HG03025 (cell line): ENCODE results near the gene ZNF467.

Experiments
- ATAC-seq: cut with Tn5 transposase; IDR thresholded peaks from one replicate; pipeline ENCODE4 v1.9.1; 2021; ENCODE audit warnings: mild to moderate bottlenecking, moderate library complexity; ENCODE audit not compliant: unreplicated experiment, low FRiP score

Gene ZNF467

GRCh38 chr7:149752646-149753045 lies 20.7 kb downstream of the ZNF467 start:
- ATAC-seq, result no peak

- no peak for ATAC-seq
Observed at GRCh38 chr7:149751043-149751775, 22.2 kb downstream of the ZNF467 start.

DNA sequence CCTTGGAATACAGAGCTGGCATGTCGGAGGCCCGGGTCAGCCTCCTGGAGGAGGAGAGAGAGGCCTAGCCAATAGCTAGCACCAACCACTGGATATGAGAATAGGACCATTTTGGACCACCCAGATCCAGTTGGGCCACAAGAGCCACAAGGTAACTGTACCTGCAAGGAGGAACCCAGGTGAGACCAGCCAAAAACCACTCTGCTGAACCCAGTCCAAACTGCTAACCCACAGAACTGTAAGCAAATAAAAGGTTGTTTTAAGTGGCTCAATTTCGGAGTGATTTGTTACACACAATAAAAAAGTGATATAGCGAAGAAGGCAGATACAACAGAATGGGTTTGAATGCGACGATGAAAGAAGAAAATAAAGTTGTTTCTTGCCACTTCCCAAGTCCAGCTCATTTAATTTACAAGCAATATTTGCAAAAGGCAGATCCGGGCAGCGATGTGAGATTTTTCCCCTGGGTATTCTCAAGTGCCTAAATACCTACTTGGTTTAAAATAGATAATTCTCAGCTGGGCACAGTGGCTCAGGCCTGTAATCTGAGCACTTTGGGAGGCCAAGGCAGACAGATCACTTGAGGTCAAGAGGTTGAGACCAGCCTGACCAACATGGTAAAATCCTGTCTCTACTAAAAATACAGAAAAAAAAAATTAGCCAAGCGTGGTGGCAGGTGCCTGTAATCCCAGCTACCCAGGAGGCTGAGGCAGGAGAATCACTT lies 23.1 kb downstream of the ZNF467 start:
- no peak for ATAC-seq

GRCh38 chr7:149748076-149748874 lies 25.1 kb downstream of the ZNF467 start:
- ATAC-seq, result no peak

- no peak for ATAC-seq
Observed at GRCh38 chr7:149743476-149744255, 29.7 kb downstream of the ZNF467 start.

- peak; percentile 74 for ATAC-seq
Observed at GRCh38 chr7:149742075-149742701, 31.2 kb downstream of the ZNF467 start.

DNA sequence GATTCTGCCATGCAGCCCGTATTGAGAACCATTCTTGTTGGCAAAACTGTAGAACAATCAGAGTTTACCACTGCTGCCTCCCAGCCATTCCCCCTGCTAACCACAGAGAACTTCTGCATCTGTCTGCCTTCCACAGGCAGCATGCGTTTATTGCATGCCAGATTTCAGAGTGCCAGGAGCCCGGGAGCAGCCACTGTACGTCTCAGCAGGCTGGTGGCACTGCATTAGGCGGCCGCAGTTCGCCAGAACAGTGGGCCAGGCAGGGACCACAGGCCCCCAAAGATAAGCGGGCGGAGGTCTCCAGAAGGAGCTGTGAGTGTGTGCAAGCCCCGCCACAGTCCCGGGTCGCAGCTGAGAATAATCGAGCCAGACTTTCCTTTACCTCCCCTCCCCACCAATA lies 31.8 kb downstream of the ZNF467 start:
- no peak for ATAC-seq

DNA sequence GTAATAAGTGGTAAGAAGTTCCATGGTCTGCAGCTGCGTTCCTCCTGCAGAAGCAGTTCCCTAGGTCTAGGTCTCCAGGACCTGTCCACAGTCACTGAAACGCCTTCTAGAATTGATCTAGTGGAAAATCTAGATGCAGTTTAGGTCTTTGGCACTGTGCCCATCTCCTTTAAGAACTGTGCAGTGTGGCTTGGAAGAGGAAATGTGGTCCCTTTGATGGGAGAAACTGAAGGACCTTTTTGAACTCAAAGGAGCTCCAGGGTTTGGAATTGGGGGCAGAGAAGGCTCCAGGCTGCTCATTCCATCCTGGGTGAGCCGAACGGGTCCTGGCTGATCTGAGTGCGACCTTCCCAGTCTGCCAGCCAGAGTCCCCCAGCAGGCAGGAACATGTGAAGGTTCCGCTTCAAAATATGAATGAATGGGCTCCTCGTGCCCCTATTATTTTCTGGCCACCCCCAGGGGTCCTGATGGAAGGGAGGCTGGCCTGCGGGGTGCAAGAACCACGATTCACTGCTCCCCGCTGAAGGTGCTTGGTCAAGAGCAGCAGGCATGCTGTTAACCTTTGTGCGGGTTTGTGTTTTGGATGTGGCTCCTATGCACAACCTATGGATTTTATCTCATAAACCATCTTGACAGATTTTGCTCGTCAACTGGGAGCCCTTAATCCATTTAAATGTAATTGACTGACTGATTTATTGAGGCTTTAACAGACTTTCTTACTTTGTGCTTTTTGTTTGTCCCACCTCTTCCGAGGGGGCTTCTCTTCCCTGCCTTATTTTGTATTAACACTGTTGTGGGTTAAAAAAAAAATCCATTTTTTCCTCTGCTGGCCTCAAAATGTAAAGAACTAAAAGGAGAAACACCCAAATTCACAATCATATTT lies 36.7 kb downstream of the ZNF467 start:
- no peak for ATAC-seq

DNA sequence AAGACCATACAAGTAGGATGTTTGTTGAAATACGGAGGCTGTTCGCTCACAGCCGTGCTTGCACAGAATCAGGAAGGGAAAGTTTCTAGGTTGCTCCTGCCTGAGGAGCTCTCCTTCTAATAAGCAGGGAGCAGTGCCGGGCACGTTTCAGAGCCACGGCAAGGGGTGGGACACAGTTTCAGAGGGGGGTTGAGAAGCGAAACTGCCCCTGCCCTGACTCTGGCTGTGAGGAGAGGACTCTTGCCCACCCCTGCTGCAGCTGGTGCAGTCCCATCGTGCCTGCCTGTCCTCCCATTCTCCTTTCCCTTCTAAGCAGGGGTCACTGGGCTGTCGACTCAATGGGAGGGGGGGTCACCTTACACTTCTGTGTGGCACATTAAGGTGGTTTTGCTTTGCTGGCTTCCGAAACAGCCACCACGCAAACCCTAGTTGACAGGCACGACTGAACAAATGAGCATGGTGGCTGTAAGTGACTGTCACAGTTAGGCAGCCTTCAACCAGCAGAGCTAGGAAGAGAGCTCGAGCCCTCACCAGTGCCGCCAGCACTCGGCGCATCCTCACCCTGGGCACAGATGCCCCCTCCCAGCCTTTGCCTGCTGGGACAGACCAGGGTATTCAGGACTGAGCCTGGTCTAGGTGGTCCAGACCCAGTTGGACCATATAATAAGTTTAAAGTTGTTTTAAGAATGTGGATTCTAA lies 37.5 kb downstream of the ZNF467 start:
- ATAC-seq, result no peak

DNA sequence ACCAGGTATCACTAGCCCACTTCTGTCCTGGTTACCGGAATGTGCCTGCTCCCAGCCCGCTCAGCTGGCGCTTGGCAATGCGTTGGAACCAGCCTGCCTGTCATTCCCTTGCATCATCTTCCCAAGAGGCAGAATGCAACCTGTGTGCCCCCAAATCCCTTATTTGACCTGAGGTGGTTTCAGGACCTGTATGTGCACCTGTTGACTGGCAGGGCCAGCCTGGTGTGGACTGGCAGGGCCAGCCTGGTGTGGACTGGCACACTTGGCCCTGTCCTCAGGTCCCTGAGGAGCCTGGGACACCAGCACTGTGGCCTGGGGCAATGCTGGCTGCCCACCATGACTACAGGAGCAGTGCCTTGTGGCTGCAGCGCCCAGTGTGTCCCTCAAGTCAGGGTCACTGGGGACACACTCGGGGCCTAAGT lies 38.2 kb downstream of the ZNF467 start:
- no peak for ATAC-seq

GRCh38 chr7:149734791-149735075 lies 38.7 kb downstream of the ZNF467 start:
- no peak for ATAC-seq

DNA sequence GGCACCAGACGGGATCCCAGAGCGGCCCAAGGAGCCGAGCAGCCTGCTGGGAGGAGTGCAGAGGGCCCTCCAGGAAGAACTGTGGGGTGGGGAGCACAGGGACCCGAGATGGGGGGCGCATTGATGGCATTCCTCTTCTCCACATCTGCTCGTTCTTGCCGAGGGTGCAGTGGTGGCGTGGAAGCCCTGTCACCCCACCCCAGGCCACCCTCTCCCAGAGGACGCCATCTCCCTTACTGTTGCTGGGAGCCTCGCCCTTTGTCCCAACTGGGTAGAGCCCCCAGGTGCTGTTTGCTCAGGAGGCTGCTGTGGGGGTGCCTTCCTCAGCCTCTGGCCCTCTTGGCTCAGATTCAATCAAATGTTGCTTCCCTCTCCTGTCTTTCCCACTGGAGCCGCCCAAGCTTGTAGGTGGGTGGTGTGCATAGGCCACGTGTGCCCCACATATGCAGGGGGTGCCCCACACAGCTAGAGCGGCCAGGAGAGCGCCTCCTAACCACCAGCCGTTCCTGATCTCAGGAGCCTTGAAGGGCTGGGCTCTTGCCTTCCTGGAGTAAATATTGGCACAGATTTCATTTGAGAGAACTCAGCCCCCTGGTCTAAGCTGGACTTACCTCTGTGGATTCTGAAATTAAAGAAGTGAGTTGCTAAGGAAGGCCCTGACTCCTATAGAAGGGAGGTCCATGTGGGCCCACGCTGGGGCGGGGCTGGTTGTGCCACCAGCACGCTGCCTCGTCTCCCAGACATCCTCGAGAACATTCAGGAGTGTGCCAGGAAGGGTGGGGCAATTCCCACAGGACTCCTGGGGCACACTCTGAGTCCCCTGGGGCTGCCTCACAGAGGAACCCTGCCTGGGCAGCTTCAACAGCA lies 39.2 kb downstream of the ZNF467 start:
- ATAC-seq, result no peak

DNA sequence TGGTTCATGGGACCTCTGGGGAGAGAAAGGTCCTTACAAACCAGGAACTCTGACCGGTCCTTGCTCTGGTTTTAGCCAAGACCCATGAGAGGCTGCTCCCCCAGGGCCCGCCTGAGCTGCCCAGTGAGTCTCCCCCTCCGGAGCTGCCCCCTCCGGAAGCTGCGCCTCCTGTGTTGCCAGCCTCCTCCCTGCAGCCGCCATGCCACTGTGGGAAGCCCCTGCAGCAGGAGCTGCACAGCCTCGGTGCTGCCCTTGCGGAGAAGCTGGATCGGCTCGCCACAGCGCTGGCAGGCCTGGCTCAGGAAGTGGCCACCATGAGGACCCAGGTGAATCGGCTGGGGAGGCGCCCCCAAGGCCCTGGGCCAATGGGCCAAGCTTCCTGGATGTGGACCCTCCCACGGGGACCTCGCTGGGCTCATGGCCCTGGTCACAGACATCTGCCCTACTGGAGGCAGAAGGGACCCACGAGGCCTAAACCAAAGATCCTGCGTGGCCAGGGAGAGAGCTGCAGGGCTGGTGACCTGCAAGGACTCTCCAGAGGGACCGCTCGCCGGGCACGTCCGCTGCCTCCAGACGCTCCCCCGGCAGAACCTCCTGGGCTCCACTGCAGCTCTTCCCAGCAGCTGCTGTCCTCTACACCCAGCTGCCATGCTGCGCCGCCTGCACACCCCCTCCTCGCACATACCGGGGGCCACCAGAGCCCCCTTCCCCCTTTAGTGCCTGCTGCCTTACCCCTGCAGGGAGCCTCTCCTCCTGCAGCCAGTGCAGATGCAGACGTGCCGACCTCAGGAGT lies 40.1 kb downstream of the ZNF467 start:
- no peak for ATAC-seq

GRCh38 chr7:149732611-149733010 lies 40.8 kb downstream of the ZNF467 start:
- ATAC-seq, result no peak

DNA sequence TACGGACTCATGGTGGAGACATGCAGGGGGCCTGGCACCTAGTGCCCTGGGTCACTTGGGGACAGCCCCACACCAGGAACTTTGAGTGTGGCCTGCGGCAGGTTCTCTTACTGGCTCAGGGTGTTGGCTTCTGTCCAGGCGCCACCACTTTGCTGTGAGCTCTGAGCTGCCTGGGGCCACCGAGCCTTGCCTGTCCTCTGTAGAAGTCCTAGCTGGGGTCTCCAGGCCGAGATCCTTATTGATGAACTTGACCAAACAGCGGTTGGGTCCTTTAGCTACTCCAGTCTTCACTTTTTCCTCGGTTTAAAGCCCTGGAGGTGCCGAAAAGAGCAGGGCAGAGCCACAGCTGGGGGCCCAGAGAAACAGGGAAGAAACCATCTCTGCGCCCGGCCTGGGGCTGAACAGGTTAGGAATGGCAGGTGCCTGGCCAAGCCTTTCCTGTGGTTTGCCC lies 41.3 kb downstream of the ZNF467 start:
- ATAC-seq, result no peak

- ATAC-seq, result no peak
Observed at GRCh38 chr7:149731207-149731955, 42.0 kb downstream of the ZNF467 start.
